NCI-H2029 treated with DMSO at 0.1 percent for 48 hours (cell line): ENCODE data around the gene COG3.

Source experiments
- DNase-seq: peaks from one replicate; lab custom pipeline; 2025; lab: John Stamatoyannopoulos, UW

Gene COG3

DNA sequence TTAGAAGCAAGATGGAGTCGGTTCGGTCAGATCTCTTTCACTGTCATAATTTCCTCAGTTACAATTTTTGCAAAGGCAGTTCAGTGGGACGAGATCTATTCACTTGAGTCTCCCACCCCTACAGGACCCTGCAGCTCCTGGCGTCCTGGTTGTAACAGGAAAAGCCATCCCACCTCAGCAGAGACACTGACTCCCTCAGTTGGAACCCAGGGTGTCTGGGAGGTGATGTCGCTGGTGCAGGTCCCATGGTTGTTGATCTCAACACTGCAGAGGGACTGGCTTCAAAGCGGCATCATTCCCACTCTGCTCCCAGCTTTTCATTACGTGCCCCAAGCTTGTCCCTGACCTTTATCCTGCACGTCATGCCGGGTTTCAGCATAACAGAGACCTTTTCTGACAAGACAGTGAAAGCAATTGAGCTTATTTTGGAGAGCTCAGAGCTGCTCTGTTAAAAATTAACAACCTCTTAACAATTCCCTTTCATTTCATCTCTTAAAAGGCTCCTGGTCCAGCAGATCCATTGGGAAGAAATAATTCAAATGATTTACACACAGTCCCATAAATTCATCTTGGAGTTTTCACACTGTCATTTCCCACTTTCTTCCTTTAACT, 17.6 kb upstream of the COG3 start:
- DNase-seq = no peak

DNA sequence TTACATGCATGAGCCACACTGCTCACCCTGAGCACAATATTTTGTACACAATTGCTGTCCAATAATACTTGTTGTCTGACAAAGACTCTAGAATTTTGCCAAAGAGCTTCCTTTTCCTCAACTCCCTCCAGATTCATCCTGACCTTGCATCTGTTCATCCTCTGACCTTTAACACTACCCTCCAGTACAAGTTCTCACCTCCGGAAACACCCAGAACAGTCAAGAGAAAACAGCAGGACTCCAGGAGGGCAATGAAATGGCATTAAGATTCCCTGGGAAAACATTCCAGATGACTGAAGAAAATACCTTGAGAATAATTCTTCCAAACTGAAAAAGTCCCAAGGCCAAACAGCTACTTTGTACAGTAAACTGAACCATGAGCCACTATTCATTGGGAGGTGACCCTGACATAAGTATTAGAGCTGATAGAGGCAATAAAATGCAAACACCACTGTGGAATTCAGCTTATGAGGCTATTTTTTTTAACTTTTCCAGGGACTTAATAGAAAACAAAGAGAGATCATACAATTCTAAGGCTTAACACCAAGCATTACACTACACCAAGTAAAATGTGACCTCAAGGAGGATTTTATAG, 15.7 kb upstream of the COG3 start:
- no peak for DNase-seq

DNA sequence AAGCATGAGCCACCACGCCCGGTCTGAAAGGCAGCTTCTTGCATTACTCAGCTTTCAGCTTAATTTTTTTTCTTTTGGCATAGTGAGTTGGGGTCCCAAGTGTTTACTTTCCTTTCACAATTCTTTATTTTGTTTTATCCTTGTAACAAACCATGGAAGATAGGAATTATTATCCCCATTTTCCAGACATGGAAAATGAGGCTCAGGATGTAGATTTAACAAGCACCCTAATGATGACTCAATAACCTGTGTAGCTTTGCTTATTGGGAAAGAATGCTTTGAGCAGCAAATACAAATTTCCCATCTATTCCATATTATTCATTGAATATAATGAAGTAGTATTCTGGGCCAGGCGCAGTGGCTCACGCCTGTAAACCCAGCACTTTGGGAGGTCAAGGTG, 13.5 kb upstream of the COG3 start:
- DNase-seq = no peak

- no peak for DNase-seq
These were observed 10.5 kb upstream of the COG3 start for GRCh38 chr13:45454204-45454603.

DNA sequence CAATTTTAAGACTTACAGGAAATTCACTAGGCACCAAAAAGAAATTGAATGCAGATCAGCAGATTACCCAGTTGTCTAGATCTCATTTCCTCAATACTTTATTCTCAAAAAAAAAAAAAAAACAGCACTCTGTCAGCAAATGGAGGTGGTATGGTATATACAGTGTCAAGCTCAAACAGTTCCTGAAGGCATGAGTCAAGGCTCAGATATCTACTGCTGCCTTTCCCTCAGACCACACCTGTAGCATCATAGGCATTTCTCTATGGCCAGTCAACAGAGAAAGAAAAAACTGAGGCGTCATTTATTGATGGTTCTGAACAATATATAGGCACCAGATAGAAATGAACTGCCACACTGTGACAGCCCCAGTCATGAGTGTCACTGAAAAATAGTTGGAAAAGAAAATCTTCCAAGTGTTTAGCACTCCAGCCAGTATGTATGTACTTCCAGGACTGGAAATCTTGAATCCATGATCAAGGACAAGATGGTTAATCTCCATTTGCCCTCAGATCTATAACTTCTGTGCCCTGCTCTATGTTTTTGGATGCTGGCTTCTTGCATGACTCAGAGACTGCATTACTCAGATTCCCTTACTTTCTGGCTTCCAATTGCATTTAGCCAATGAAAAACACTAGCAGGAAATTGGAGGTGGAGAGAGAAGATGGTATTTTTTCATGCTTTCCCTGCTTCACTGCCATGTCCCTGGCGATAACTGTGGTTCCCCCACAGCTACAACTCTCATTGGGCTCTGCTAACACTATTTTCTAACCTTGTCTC, 8.4 kb upstream of the COG3 start:
- DNase-seq = no peak

- no peak for DNase-seq
These were observed 525 bp upstream of the COG3 start for GRCh38 chr13:45464141-45464686.

DNA sequence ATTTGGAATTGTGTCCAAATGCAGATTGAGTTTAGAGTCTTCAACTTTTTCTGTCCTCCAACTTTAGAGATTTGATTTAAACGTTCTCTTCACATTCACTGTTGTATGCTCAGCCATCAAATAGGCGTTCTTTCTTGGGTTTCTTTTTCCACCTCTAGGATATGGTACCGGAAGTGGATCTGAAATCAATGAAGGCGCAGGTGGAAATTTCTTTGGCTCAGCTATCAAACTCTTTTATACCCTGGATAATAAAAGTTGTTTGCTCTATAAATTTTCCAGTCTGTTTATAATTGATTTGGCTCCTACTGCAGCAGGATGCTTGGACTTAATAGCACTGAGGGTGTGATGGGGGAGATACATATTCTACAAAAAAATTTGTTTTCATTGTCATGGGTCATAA, 1.6 kb downstream of the COG3 start:
- no peak for DNase-seq

DNA sequence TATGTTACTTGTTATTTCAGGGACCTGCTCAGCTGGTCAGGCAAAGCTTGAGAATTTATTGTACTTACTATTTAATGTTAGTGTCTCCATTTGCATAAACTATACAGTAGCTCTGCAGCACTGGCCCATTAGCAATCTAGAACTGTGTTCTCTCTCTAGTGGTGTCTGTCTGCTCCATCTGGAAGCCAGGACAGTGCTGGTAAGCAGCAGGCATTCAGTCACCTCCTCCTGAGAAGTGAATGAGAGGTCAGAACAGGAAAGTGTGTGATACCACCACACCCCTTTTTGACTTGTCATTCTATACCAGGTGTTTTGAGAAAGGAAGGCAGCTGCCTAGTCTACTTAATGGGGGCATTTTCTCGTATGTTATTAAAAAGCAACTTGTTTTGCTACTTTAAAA, 3.9 kb downstream of the COG3 start:
- no peak for DNase-seq

DNA sequence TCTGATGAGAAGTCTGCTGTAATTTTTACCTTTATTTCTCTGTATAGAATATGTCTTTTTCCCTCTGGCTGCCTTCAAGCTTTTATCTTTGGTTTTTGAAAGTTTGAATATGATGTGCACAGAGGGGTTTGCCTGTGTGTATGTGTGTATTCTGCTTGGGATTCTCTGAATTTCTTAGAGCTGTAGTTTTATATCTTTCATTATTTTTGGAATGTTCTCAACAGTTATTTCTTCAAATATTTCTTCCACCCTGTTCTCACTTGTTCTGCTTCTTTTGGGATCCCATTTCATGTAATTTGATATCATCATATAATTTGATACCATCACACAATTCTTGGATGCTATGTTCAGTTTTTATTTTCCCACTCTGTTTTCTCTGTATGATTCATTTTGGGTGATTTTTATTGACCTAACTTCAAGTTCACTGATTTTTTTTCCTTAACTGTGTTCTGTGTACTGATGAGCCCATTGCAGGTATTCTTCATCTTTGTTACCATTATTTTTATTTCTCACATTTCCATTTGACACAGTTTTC, 7.5 kb downstream of the COG3 start:
- DNase-seq = no peak

- DNase-seq = no peak
These were observed 8.9 kb downstream of the COG3 start for GRCh38 chr13:45473627-45474026.

- no peak for DNase-seq
These were observed 10.1 kb downstream of the COG3 start for GRCh38 chr13:45474584-45475454.

GRCh38 chr13:45479661-45480060, 14.9 kb downstream of the COG3 start:
- DNase-seq = no peak

GRCh38 chr13:45481688-45482087, 16.9 kb downstream of the COG3 start:
- DNase-seq = no peak

DNA sequence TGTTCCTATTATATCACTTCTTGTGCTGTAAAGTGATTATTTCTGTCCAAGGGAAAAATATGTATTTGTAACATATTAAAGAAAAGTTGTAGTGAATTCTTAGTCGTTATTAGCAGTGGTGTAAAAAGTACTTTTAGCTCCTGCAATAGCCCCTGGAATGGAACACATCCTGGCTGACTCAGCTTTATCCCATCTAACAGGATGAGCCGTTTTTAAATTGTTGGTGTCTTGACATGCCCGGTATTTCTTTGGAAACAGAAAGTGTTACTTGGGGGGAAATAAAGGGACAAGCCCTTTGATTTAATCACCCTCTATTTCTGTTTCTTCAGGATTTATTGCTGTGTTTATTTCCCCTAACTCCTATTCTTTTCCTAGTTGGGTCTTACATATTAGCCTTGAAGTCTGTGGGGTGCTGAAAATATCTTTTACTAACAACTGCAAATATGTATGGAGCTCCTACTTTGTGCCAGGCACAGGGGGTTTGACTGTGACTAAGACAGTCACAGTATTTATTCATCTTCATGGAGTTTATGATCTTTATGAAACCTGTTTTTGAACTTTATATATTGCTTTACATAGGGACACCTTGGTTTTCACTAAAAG, 17.9 kb downstream of the COG3 start:
- DNase-seq = no peak

- DNase-seq = no peak
These were observed 22.9 kb downstream of the COG3 start for GRCh38 chr13:45487604-45488003.

DNA sequence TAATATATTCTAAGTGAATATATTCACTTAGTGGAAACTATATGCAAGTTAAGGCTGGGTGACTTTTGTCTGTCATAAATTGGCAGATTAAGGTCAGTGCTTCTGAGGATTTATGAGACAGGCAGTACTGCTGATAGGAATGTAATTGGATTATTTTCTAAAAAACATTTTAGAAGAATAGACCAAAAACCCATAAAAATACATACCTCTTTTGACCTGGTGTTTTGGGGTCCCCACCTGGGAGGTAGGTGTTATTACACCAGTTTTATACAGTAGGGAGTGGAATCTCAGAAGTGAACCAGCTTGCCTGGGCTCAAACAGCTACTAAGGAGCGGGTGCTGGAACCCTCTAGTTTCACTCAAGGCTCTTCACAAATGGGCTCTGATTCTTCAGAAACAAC, 25.3 kb downstream of the COG3 start:
- DNase-seq = no peak

GRCh38 chr13:45492538-45492937, 27.8 kb downstream of the COG3 start:
- DNase-seq = no peak

DNA sequence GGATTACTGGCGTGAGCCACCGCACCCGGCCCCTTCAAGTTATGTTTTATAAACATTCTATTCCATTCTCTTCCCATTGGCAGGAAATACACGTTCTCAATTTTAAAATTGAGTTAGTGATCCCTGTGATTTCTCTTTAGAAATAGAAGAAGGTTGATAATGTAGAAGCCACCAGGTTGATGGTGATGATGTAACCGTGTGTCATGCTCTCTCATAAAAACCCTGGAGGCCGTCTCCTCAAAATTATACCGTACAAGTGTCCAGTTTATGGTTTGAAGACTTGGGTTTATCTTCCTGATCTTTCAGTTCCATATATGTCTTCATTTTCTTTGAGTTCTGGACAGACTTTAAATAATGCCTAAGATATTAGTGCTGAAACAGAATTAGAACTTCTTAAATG, 32.2 kb downstream of the COG3 start:
- no peak for DNase-seq

DNA sequence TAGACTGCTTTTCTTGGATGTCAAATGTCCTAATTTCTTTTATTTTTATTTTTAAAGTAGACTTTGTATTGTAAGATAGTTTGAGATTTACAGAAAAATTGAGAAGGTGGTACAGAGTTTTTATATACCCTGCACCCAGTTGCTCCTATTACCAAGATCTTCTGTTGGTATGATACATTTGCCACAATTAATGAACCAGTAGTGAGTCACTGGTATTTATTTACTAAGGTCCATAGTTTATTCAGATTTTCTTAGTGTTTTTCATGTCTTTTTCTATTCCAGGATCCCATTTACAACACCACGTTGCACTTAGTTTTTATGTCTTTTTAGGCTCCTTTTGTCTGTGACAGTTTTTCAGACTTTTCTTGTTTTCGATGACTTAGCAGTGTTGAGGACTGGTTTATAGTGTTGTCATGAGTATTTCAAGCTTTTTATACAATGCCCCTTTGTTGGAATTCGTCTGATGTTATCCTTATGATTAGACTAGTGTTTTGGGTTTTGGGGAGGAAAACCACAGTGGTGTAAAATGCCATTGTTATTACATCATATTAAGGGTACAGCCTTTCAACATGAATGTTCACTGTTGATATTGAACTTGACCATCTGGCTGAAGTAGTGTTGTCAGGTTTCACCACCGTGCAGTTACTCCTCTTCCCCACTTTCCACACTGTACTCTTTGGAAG, 35.9 kb downstream of the COG3 start:
- no peak for DNase-seq

GRCh38 chr13:45501175-45501526, 36.4 kb downstream of the COG3 start:
- no peak for DNase-seq

DNA sequence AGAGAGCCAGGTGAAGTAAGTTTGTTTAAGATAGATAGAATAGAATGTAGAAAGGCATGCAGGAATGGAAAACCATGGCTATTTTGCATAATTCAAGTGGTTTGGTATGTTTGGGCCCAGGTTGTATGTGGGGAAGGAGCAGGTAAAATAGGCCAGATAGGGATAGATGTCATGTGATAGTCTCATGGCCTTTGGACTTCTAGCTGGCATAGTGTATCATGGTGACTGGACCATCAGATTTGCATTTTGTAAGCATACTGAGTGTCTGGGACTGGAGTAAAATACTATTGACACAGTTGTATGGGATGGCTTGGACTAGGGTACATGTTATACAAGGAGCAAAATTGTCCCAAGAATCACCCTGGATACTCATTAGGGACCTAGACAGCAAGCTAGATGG, 38.9 kb downstream of the COG3 start:
- DNase-seq = no peak
